HG02678 (cell line): ENCODE measurements around the gene SCAANT1.

Source experiments
- ATAC-seq: cut with Tn5 transposase; IDR thresholded peaks from one replicate; pipeline ENCODE4 v1.9.1; 2021; ENCODE audit warnings: mild to moderate bottlenecking, moderate library complexity; ENCODE audit not compliant: unreplicated experiment

SCAANT1 gene

DNA sequence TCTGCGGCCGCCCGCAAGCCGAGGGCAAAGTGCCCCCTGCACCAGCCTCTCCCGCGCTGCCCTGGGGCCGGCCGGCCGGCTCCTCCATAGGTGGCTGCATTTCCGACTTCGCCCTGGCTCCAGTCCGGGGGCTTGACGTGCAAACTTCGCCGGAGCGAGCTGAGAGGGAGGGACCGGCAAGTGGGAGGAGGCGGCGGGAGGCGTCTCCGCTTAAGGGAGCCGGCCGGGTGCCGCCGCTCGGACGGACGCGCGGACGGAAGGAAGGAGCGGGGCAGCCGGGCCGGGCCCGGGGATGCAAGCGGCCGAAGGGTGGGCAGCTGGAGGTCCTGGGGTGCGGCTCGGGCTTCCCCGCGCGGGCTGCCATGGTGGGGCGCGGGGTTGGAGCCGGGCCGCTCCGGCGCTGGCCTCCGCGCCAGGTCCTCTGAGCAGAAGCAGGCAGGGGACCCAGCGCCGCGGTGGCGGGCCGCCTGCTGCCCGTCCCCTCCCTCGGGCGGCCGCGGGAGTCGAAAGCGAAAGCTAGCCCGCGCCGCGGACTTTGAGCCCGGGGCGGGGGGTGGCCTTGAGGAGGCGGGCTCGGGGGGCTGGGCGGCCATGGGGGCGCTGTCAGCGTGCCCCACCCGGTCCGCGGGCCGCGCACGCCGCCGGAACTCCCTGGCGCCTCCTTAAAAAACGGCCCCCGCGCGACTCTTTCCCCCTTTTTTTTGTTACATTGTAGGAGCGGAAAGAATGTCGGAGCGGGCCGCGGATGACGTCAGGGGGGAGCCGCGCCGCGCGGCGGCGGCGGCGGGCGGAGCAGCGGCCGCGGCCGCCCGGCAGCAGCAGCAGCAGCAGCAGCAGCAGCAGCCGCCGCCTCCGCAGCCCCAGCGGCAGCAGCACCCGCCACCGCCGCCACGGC lies at the start of gene SCAANT1:
Gene SCAANT1 (minus strand): TSS at position 511 of the 895 bp plus-strand sequence.
- peak; percentile 77 for ATAC-seq

DNA sequence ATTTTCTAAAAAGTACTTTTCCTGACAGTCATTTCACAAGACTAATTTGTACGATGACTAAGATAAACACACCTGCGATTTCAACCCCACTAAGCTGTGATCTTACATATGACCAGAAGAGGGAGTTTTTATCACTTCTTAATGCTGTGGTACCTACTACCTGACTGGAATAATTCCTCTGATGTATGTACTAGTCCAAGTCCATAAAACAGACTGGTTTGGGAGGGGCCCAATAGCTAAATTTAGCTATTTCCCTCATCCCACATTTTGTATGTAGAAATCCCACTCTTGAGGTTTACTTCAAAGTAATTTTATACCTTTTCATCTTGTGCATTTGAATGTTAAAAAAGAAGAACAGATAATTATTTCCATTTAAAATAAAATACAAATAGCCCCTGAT lies 49.7 kb upstream of the SCAANT1 start:
- peak; percentile 74 for ATAC-seq

DNA sequence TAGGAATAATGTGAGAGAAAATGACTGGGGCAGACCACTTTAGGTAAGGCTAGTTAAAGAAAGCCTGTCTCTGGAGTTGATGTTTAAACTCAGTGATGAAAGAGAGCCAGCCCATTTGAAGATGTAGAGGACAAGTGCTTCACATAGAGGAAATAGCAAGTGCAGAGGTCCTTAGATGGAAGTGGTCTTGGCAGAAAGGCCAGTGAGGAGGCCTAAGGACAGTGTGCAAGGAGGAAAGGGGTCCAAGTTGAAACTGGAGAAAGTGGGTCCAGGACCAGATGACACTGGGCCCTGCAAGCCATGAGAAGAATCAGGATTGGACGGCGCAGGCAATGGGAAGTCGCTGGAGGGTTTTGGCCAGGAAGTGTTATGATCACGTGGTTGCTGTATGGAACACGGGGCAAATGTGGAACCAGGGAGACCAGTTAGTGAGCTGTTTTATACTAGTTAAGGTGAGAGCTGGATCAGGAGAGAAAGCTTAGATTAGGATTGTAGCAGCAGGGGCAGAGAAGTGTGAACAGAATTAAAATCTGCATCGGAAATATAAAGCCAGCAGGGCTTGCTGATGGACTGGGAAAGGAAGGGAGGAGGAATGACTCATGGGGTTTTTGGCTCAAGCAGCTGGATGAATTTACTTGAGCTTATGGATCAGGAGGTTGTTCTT lies 48.0 kb upstream of the SCAANT1 start:
- peak; percentile 44 for ATAC-seq

DNA sequence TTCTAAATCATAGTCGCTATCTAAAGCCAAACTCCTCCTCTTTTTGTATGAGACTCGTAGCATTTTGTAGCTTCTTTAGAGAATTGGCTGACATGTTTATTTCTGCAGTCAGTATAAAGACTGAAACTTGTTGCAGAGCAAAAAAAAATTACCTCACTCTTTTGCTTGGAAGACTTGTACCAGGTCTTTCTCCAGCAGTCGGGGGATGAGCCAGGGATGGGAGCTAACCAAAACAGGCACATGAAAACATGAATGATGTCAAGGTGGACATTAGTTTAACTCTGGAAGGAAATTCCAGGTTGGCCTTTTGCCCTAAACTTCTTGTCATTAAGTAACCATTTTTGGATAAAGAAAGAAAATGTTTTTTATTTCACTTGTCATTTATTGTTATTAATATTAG lies 47.0 kb upstream of the SCAANT1 start:
- ATAC-seq = no peak

DNA sequence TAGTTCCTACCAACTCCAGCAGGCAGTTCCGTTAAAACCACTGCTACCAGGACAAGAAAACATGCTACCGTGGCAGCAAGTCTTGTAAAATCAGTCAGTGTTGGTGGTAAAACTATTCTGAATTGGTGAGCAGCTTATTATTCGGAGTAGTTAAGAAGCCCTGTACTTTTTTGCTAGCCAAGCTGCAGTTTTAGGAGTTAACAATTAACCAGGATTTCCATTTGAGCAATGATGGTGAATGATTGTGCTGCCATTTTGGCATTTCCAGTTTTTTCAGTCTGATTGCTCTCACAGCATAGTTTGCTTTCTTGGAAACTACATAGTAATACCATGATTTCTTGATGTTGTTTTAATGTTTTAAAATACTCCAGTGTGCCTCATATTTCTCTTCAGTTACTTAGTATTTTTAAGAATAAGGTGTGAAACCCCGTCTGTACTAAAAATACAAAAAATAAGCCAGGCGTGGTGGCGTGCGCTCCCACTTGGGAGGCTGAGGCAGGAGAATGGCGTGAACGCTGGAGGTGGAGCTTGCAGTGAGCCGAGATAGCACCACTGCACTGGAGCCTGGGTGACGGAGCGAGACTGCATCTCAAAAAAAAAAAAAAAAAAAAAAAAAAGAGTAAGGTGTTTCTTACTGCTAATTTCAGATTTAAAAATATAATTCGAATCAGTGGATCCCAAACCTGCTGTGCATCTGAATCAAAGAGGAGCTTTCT lies 43.8 kb upstream of the SCAANT1 start:
- ATAC-seq = no peak

DNA sequence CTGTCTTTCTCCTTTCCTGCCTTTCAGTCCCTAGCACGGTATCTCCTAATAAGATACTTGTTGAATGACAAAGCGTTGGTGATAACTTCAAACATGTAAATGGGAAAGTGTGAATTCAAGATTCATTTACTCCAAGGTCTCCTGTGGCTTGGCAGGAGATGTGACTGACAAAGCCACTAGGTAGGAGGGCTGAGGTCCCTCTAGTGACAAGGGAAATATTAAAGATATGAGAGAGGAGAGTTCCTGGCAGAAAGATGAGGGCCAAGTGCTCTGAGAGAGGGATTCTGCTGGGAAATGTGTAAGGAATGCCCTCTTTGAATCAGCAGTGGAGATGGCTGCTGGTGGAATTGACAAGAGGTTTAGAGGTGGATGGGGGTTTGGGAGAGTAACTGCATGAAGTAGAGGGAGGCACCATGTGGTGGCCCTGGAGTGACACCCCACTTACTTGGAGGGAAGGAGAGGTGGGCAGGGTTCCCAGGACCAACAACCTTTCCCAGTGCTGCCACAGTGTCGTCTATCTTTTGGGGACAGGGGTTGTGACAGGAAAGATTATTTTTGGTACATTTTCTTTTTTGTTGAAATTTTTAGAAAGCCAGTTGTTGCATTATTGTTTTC lies 43.0 kb upstream of the SCAANT1 start:
- ATAC-seq = no peak

DNA sequence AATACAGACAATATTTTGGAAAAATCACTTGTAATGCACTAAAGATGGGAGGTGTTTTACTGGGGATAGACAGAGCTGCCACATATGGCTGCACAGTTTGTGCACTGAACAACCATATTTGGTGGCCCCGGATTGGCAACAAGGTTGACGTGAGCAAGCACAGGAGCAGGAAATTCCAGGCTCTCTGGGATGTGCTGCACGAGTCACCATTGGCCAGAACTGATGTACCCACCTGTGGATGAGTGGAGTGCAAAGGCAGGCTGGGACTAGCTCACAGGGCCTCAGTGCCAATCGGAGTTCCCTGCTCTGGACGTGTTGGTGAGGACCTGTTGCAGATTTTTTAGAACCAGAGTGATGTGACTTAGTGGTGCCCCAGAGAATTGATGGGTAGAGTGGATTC lies 42.0 kb upstream of the SCAANT1 start:
- ATAC-seq = no peak

DNA sequence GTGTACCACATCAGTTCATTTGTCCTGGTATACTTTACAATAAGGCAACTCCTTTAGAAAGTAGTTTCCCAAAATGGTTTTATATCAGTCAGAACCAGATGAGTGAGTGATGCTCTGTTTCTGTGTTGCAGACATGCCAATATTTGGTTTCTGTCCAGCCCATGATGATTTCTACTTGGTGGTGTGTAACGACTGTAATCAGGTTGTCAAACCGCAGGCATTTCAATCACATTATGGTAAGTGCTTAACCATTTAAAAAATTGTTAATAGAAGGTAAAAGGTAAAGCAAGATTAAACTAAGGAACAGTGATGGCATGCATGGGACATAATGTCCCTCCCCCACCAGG lies 40.0 kb upstream of the SCAANT1 start:
- ATAC-seq = no peak

DNA sequence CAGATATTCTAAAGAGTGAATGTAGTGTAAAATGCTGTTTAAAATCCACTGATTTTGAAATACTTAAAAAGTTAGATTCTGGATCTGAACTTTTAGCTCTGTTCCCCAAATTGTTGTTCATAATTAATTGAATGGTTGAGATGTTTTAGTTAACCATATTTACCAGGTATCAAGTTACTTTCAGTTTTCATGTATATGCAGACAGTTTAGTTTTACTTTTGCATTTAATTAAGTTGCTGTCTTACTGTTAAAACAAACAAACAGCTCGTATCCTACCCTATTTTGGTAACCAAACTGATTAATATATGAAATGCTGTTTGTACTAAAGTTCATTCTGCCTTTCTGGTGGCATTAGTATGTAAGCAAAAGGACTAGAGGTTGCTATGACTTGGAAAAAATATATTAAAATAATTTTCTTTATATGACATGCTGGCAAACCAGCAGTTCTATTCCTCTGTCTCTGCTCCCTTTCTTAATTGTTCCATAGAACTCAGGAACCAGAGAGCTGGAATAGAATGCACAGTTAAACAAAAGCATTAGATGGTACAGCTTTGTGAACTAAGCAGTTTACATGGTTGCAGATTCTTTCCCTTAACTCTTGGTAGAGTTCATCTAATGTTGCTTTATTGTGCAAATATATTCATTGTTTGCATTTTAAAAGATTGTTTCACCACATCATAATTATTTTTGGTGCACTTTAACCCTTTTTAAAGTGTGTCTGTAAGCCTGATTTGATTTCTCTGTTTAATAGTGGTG lies 39.5 kb upstream of the SCAANT1 start:
- peak; percentile 52 for ATAC-seq

DNA sequence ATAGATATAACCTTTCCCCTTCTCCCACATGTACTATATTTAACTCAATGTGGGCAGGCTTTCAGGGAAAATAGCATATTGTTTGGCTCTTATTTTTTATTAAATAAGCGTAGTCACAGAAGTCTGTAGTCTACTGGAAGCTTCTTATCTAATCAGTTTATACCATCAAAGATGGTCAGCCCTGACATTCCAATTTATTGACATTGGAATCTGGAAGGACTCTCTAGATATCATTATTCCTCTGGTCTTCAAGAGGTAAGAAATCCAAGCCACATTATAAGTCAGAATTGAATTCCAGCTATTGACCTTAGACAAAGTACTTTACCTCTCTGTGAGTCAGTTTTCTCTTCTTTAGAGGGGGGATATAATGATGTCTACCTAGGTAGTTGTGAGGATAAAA lies 38.5 kb upstream of the SCAANT1 start:
- no peak for ATAC-seq

DNA sequence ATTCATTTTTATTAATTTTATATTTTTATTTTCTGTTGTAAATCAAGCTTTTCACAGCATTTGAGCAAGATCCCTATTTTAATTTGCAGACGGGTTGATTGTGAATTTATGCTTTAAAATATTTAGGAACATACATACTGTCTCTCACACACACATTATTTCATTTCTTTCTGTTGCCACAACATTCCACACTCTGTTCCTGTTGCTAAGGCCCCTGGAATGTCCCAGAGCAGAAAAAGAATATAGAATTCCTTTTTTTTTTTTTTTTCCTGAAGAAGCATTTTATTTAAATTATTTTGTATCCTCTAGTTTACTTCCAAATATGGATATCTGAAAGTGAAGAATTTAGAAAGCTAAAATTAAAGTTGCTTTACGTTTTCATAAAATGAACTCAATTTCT lies 36.8 kb upstream of the SCAANT1 start:
- no peak for ATAC-seq

DNA sequence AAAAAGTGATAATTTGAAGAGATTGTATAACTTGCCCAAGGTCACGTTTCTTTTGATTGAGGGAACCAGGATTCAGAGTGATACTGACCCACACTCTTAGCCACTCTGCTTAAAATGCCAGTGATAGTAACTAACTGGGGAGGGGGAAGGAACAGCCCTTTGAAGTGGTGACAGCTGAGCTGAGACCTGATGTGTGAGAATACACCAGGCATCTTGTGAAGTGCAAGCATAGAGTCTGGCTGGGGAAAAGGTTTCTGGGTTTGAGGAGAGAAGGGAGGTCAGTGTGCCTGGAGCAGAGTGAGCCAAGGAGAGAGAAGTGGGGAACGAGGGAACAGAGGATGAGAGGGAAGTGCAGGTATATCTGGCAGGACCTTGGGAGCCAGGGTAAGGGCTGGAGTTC lies 35.4 kb upstream of the SCAANT1 start:
- no peak for ATAC-seq

DNA sequence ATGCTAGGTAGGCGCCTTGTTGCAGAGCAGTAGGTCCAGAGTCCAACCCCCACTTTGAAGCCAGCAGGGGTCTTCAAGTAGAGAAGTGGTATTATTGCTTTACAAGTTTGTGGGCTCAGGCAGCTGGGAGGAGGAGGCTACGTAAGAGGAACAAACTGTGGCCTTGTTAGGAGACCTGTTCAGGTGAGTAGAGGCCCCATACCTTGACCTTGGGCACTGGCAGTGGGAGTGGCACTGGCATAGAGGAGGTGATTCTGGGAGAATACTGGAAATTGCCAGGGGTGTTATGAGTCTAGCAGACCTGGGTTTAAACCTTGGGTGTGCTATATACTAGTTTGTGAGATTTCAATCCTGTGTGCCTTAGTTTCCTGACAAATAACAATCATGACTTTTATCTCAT lies 34.6 kb upstream of the SCAANT1 start:
- ATAC-seq = no peak

DNA sequence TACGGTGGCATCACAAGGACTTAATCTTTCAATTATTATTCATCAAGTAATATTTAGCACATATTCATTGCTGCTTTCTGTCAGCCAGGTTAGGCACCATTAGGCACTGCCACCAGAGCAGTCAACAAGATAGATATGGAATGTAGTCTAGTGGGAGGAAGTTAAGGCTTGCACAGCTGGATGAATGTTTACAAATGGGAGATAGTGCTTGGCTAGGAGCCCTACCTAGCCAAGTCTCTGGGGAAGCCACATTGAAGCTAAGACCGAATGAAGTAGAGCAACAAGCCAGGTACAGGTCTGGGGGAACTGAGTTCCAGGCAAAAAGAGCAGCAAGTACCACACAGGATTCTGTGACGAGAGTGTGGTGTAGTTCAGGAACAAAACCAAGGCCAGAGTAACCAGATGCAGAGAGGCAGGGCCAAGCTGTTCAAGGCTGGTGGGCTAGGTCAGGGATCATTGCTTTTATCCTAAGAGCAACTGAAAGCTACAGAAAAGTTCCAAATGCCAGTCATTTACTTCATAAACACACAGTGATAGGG lies 33.4 kb upstream of the SCAANT1 start:
- no peak for ATAC-seq

DNA sequence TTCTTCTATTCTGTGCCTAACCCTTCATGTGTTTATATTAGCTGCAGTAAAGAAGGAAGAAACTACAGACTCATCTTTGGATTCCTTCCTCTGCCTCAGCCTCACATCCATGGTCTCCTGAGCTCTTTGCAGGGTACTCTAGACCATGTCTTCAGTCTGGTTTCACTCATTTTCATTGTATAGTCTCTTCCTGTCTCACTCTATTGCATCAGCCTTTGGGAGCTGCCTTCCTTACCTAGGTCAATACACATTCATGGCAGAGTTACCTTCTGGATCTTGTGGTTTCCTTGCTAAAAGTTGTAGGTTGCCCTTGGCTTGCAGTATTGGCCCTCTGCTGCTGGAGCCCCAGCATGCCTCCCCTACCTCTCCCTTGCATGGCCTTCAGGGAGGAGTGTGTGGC lies 31.5 kb upstream of the SCAANT1 start:
- no peak for ATAC-seq

DNA sequence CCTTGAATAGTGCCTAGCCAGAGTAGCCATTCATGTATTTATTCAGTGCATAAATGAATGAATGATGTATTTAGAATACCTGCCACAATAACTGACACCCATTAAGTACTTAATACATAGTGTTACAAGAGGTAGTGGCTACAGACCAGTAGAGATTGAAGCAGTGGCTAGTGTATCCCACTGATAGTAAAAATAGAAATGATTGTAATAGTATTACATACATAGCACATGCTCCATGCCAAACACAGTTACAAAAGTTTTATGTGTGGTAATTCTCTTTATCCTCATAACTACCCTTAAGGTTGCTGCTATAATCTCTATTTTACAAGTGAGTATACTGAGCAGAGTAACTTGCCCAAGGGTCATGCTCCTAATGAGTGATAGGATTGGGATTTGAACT lies 30.3 kb upstream of the SCAANT1 start:
- no peak for ATAC-seq

DNA sequence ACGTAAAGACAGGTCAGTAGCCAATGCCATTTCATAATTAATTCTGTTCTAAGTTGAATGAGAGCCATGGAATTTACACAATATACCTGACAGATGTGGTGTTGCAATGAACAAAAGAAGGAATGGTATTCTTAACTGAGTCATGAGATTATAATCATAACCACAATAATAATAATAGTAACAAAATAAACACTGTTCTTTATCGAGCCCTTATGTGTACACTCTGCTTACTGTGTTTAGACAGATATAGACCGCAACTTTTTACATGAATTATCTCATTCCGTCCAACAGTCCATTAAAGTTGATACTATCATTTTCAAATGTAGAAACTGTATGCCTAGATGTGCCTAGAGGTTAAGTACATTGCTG lies 28.2 kb upstream of the SCAANT1 start:
- no peak for ATAC-seq

DNA sequence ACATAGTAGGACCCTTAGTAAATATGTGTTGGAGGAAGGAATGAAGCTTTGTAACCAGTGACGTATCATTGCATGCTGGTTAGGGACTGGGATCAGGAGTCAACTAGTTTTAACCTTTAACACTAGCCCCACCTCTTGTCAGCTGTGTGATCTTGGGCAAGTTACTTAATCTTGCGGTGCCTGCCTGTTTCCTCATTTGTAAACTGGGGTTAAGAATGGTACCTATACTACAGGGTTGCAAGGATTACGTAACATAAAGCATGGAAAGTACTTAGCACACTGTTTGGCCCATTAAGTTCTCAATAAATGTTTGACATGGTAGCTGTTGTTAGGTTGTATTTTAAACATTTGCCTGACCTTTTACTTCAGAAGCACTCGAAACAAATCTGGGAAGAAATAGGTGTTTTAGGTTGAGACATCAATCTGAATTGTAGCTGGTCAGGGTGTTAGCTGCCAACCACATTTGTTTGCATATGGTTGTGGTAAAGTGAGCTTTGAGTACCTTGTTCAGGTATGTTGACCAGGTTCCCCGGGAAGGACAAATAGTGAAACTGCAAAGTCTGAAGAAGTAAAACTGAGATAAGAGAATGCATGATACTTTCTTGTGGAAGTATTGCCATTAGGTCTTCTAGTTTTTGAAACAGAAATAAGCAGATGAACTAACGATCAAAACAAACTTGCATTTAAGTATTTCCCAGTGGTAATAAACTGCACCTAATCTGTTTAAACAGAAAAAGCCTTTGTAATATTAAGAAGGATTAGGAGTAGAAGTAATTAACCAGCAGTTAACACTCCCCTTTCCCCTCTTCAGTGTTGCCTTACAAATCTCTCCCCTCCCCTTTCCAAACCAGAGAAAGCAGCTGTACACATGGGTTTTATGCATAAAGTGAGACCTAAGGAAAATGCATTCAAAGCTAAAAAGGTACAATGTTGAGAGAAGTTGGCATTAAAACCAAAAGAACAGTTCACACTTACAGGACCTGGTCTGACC lies 25.8 kb upstream of the SCAANT1 start:
- ATAC-seq = peak; percentile 63

DNA sequence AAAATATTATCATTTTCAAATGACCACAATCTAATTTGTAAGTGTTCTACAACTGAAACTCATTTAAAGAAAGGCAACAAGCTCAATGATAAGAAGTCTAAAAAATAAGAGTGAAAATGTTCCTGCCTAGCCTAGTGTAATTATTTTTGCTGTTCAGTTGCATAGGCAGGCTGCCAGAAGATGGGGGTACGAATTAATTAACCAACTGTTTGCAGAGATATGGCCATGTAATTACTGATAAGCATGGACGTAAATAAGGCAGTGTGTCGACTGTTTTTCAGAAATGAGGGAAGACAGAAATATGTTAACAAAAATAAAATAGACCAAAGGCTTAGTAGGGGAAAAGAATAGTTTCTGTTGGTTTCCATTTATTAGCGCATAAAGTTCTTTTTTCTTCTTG lies 24.7 kb upstream of the SCAANT1 start:
- no peak for ATAC-seq
